NCI-H82 (cell line): ENCODE data around the gene RHOB.

ENCODE experiments used
- DNase-seq: peaks from one replicate; lab custom pipeline; 2025; lab: John Stamatoyannopoulos, UW

RHOB gene

GRCh38 chr2:20438334-20439192 is 8.3 kb upstream of the RHOB start:
- DNase-seq: no peak

- no peak for DNase-seq
Measured at GRCh38 chr2:20439193-20439475, 7.7 kb upstream of the RHOB start.

- DNase-seq: no peak
Measured at GRCh38 chr2:20439503-20439902, 7.4 kb upstream of the RHOB start.

- no peak for DNase-seq
Measured at GRCh38 chr2:20440001-20440560, 6.8 kb upstream of the RHOB start.

- peak; percentile 75 for DNase-seq
Measured at GRCh38 chr2:20443276-20443920, 3.5 kb upstream of the RHOB start.

- DNase-seq: peak; percentile 63
Measured at GRCh38 chr2:20444101-20444992, 2.5 kb upstream of the RHOB start.

- no peak for DNase-seq
Measured at GRCh38 chr2:20444993-20445910, 1.6 kb upstream of the RHOB start.

- DNase-seq: peak; percentile 46
Measured at GRCh38 chr2:20446255-20446916, 488 bp upstream of the RHOB start.

GRCh38 chr2:20447437-20448245 is 767 bp downstream of the RHOB start:
- DNase-seq: peak; percentile 65

GRCh38 chr2:20448246-20448976 is 1.5 kb downstream of the RHOB start:
- DNase-seq: peak; percentile 42

GRCh38 chr2:20448977-20449306 is 2.1 kb downstream of the RHOB start:
- no peak for DNase-seq

GRCh38 chr2:20449501-20450200 is 2.8 kb downstream of the RHOB start:
- DNase-seq: no peak

GRCh38 chr2:20450201-20450999 is 3.5 kb downstream of the RHOB start:
- peak; percentile 49 for DNase-seq

- no peak for DNase-seq
Measured at GRCh38 chr2:20451000-20451290, 4.1 kb downstream of the RHOB start.

GRCh38 chr2:20451341-20451740 is 4.5 kb downstream of the RHOB start:
- DNase-seq: no peak

- DNase-seq: no peak
Measured at GRCh38 chr2:20451761-20452499, 5.1 kb downstream of the RHOB start.

- DNase-seq: peak; percentile 17
Measured at GRCh38 chr2:20452551-20452950, 5.7 kb downstream of the RHOB start.
